Endothelial cell of umbilical vein (primary cell): ENCODE data around the gene ARF6. TPM values are rescaled to one million over a fixed set of nuclear protein-coding genes. Genes with fewer than 3 reads are reported as not detected.
A peak's percentile ranks its signal among the peaks of the same experiment; 100 is the strongest.

Source experiments
- BruUV-seq: library from RNA; stranded (reverse); fragments of 400-500 nt; replicated peaks from 2 replicates; lab custom pipeline; 2021; lab: Mats Ljungman, UMichigan
- CTCF ChIA-PET: fragments of 300-600, 350-600 bp; sonication (Branson Sonifier 250); formaldehyde crosslinking; loops from one replicate; lab custom pipeline; 2021; ENCODE audit warnings: antibody characterized with exemption, inconsistent platforms; lab: Charles Lee
- POLR2A ChIA-PET: fragments of 300-600, 350-600 bp; sonication (Branson Sonifier 250); formaldehyde crosslinking; loops from one replicate; lab custom pipeline; 2021; ENCODE audit warnings: antibody characterized with exemption, inconsistent platforms; lab: Charles Lee
- DNase-seq: peaks from one replicate; pipeline ENCODE4 v3.0.0-alpha.2; 2011; ENCODE audit warnings: low read depth, low spot score
- FAIRE-seq: peaks from 2 replicates; lab custom pipeline; 2011; peaks lifted over from hg19 to GRCh38; lab: Jason Lieb, UNC
- H2AFZ ChIP-seq: 2 replicates; pipeline ENCODE4 v1.6.0; 2012; ENCODE audit warnings: low read depth, low read length, control low read depth, inconsistent platforms
- H3K27ac ChIP-seq: 2 replicates; pipeline ENCODE4 v1.5.1; 2011; ENCODE audit warnings: low read depth, mild to moderate bottlenecking, control low read depth, low read length, moderate library complexity; ENCODE audit not compliant: insufficient read depth
- H3K27me3 ChIP-seq, 2 experiments: 2 replicates each; pipeline versions ENCODE4 v1.6.0 to v1.6.1; 2011; ENCODE audit warnings: low read length in 2 of 2, mixed read lengths in 1 of 2; ENCODE audit not compliant: control insufficient read depth in 2 of 2, insufficient read depth in 2 of 2
- H3K36me3 ChIP-seq, 2 experiments: 2 replicates in 1 of 2; 3 replicates in 1 of 2; pipeline ENCODE4 v1.5.1; 2011; ENCODE audit warnings: low read length in 2 of 2, mild to moderate bottlenecking in 1 of 2, moderate library complexity in 1 of 2; ENCODE audit not compliant: control insufficient read depth in 2 of 2, insufficient read depth in 2 of 2; ENCODE audit errors: extremely low read depth in 1 of 2
- H3K4me1 ChIP-seq: 3 replicates; pipeline ENCODE4 v1.5.1; 2011; ENCODE audit warnings: mild to moderate bottlenecking, low read length; ENCODE audit not compliant: control insufficient read depth, insufficient read depth; ENCODE audit errors: extremely low read depth
- H3K4me2 ChIP-seq: 2 replicates; pipeline ENCODE4 v1.6.1; 2011; ENCODE audit warnings: low read length, control low read depth, mixed read lengths; ENCODE audit not compliant: insufficient read depth
- H3K4me3 ChIP-seq, 3 experiments: fragments of 200-600 bp in 1 of 3; sonication (generic), shearing (Covaris generic) in 1 of 3; replicated peaks in 1 of 3; 2 replicates each; pipeline ENCODE4 v1.5.1; 2011 to 2016; ENCODE audit warnings: control low read depth in 3 of 3, low read length in 3 of 3, mild to moderate bottlenecking in 2 of 3, inconsistent platforms in 1 of 3, low read depth in 1 of 3, moderate library complexity in 1 of 3; ENCODE audit not compliant: insufficient read depth in 1 of 3
- H3K79me2 ChIP-seq: 2 replicates; pipeline ENCODE4 v1.6.0; 2012; ENCODE audit warnings: low read length, inconsistent platforms; ENCODE audit not compliant: control insufficient read depth, insufficient read depth
- H3K9ac ChIP-seq: replicated peaks from 2 replicates; pipeline ENCODE3; 2011; ENCODE audit warnings: low read length, control low read depth; ENCODE audit not compliant: insufficient read depth; ENCODE audit errors: extremely low read depth
- H3K9me1 ChIP-seq: replicated peaks from 3 replicates; pipeline ENCODE4 v1.6.0; 2011; ENCODE audit warnings: mild to moderate bottlenecking, low read length; ENCODE audit not compliant: control insufficient read depth, insufficient read depth; ENCODE audit errors: extremely low read depth
- H3K9me3 ChIP-seq: replicated peaks from 2 replicates; pipeline ENCODE4 v1.5.1; 2012; ENCODE audit warnings: low read length, inconsistent platforms; ENCODE audit not compliant: control insufficient read depth, insufficient read depth
- H4K20me1 ChIP-seq: replicated peaks from 2 replicates; pipeline ENCODE3; 2011; ENCODE audit warnings: mild to moderate bottlenecking, low read length; ENCODE audit not compliant: control insufficient read depth, insufficient read depth; ENCODE audit errors: extremely low read depth
- CTCF ChIP-seq, 2 donors: IDR thresholded peaks; 1 replicate in 1 of 2; 2 replicates in 1 of 2; pipeline ENCODE4 v1.5.1; 2011; ENCODE audit warnings: low read length in 2 of 2, mild to moderate bottlenecking in 2 of 2, moderate library complexity in 2 of 2, control low read depth in 1 of 2, inconsistent platforms in 1 of 2, low read depth in 1 of 2; ENCODE audit not compliant: insufficient read depth in 1 of 2; ENCODE audit errors: extremely low read depth in 1 of 2
- EZH2 ChIP-seq: IDR thresholded peaks from 2 replicates; pipeline ENCODE4 v1.6.1; 2012; ENCODE audit warnings: borderline replicate concordance, low read depth, mild to moderate bottlenecking, moderate library complexity, low read length, inconsistent platforms; ENCODE audit not compliant: severe bottlenecking
- FOS ChIP-seq: IDR thresholded peaks from 2 replicates; pipeline ENCODE4 v1.6.1; 2011; ENCODE audit warnings: mild to moderate bottlenecking, low read length, moderate library complexity, borderline replicate concordance; ENCODE audit not compliant: insufficient read depth
- GATA2 ChIP-seq: IDR thresholded peaks from 2 replicates; pipeline ENCODE4 v1.7.0; 2011; ENCODE audit warnings: low read depth, mild to moderate bottlenecking, moderate library complexity, mixed read lengths, low read length; ENCODE audit not compliant: insufficient read length, insufficient read depth
- JUN ChIP-seq: IDR thresholded peaks from 2 replicates; pipeline ENCODE4 v1.6.1; 2011; ENCODE audit warnings: borderline replicate concordance, low read depth; ENCODE audit not compliant: insufficient read length, insufficient read depth
- MAX ChIP-seq: IDR thresholded peaks from 2 replicates; pipeline ENCODE4 v1.6.1; 2011; ENCODE audit not compliant: insufficient read depth, insufficient read length
- MYC ChIP-seq: IDR thresholded peaks from one replicate; pipeline ENCODE4 v1.6.1; 2011; ENCODE audit warnings: mild to moderate bottlenecking, low read depth, low read length
- POLR2A ChIP-seq: IDR thresholded peaks from 2 replicates; pipeline ENCODE4 v1.6.1; 2012; ENCODE audit warnings: low read depth, mild to moderate bottlenecking, control low read depth, low read length
- POLR2AphosphoS5 ChIP-seq: IDR thresholded peaks from 2 replicates; pipeline ENCODE4 v1.6.1; 2012; ENCODE audit warnings: low read depth, mild to moderate bottlenecking, control low read depth, low read length, moderate library complexity; ENCODE audit not compliant: insufficient read depth
- dilution Hi-C: fragments of 300-500 bp; cut with MboI; formaldehyde crosslinking; loops from one replicate; pipeline ENCODE4 v1.15.0; 2019; ENCODE audit warnings: low sequenced_read_pairs; ENCODE audit not compliant: extremely low pct_ligation_motif_present
- intact Hi-C: fragments of 100-400 bp; cut with micrococcal nuclease; formaldehyde crosslinking; loops from one replicate; pipeline ENCODE4 v1.10.0; 2022
- polyA plus RNA-seq, 4 experiments: library from polyadenylated mRNA; depleted of rRNA in 3 of 4; stranded (reverse) in 3 of 4; unstranded in 1 of 4; fragments of >200 nt; gene quantifications; 2 replicates each; pipeline versions ENCODE4 v1.2.1 to v1.2.3, GENCODE V29; 2011 to 2012; ENCODE audit warnings: missing spikeins in 1 of 4
- total RNA-seq: library from RNA; stranded (reverse); gene quantifications from 2 replicates; pipeline ENCODE4 v1.2.3, GENCODE V29; 2021

ARF6 gene
- total and polyA plus RNA-seq, 2 donors (not counting 3 experiments of a cell fraction or from before 2014, with no cell fraction given): 21.7 to 73.6 TPM

GRCh38 chr14:49934646-49935045, 41.8 kb downstream of the ARF6 start:
- H2AFZ ChIP-seq: no peak overlapping the region
- dilution Hi-C loops (no loop called here), intact Hi-C loops (no loop called here)
- no peak overlapping the region for H3K4me2 ChIP-seq
- no peak overlapping the region for H3K27ac ChIP-seq
- H4K20me1 ChIP-seq: no peaks in the 10 kb centered on the region
- H3K79me2 ChIP-seq: no peaks in the 10 kb centered on the region
- H3K36me3 ChIP-seq: no peaks in the 10 kb centered on the region
- DNase-seq (no peak), FAIRE-seq (peak; percentile 62)
- TF ChIP-seq GATA2 (no peak), POLR2AphosphoS5 (no peak), MYC (no peak), POLR2A (no peak), CTCF (IDR thresholded peaks at IDR 0.05; ENCODE audit: extremely low read depth in 1 of 2, insufficient read depth in 1 of 2, low read depth in 1 of 2, low read length in 2 of 2) (no peak)
- no peaks in the 10 kb centered on the region for H3K4me1 ChIP-seq
- no peak overlapping the region for H3K9ac ChIP-seq
- H3K27me3 ChIP-seq: no peaks in the 10 kb centered on the region
- H3K9me3 ChIP-seq: no peaks in the 10 kb centered on the region
- BruUV-seq: no TSS peak
- CTCF ChIA-PET: no interaction called here
- H3K9me1 ChIP-seq: no peaks in the 10 kb centered on the region
- H3K4me3 ChIP-seq: no peak overlapping the region
- POLR2A ChIA-PET: no interaction called here

GRCh38 chr14:49935526-49935925, 42.6 kb downstream of the ARF6 start:
- H3K4me1 ChIP-seq: no peaks in the 10 kb centered on the region
- no peak overlapping the region for H3K27ac ChIP-seq
- H3K27me3 ChIP-seq: no peaks in the 10 kb centered on the region
- ChIA-PET CTCF (no interaction called here), POLR2A (no interaction called here)
- H2AFZ ChIP-seq: no peak overlapping the region
- FAIRE-seq: no peak
- H3K79me2 ChIP-seq: no peaks in the 10 kb centered on the region
- no peak overlapping the region for H3K4me2 ChIP-seq
- no TSS peak for BruUV-seq
- no peak for DNase-seq
- intact Hi-C loops (no loop called here), dilution Hi-C loops (no loop called here)
- no peak overlapping the region for H3K9ac ChIP-seq
- H3K9me1 ChIP-seq: no peaks in the 10 kb centered on the region
- no peaks in the 10 kb centered on the region for H3K36me3 ChIP-seq
- no peaks in the 10 kb centered on the region for H4K20me1 ChIP-seq
- no peaks in the 10 kb centered on the region for H3K9me3 ChIP-seq
- TF ChIP-seq FOS: no peak
- TF ChIP-seq MYC: no peak
- TF ChIP-seq EZH2: no peak
- TF ChIP-seq JUN: no peak
- TF ChIP-seq MAX: no peak
- TF ChIP-seq GATA2: no peak
- no peak for TF ChIP-seq POLR2A
- TF ChIP-seq CTCF (IDR thresholded peaks at IDR 0.05; ENCODE audit: extremely low read depth in 1 of 2, insufficient read depth in 1 of 2, low read depth in 1 of 2, low read length in 2 of 2): no peak
- no peak for TF ChIP-seq POLR2AphosphoS5
- H3K4me3 ChIP-seq: no peak overlapping the region
